Spleen (tissue), 11 donors: ENCODE data around the gene FSTL4. TPM values are rescaled to one million over a fixed set of nuclear protein-coding genes. Genes with fewer than 3 reads are reported as not detected.

ENCODE experiments used
- DNase-seq: peaks from one replicate; pipeline ENCODE4 v3.0.0-alpha.2; 2020
- H3K27ac ChIP-seq, 8 donors: fragments of 200-600 bp; sonication (generic) in 7 of 8; 1 replicate in 4 of 8; 2 replicates in 4 of 8; pipeline versions ENCODE4 v1.5.0 to v1.8.0; 2016 to 2021; ENCODE audit warnings: inconsistent platforms in 4 of 8, mild to moderate bottlenecking in 4 of 8, moderate library complexity in 1 of 8
- H3K27me3 ChIP-seq, 7 donors: fragments of 200-600 bp; sonication (generic) in 6 of 7; replicated peaks in 1 of 7; 1 replicate in 4 of 7; 2 replicates in 3 of 7; pipeline versions ENCODE4 v1.5.0 to v1.8.0; 2016 to 2021; ENCODE audit warnings: inconsistent platforms in 3 of 7, mild to moderate bottlenecking in 1 of 7
- H3K36me3 ChIP-seq, 6 donors: fragments of 200-600 bp; sonication (generic) in 5 of 6; 1 replicate in 4 of 6; 2 replicates in 2 of 6; pipeline versions ENCODE4 v1.5.0 to v1.8.0; 2016 to 2021; ENCODE audit warnings: inconsistent platforms in 2 of 6
- H3K4me1 ChIP-seq, 6 donors: fragments of 200-600 bp; sonication (generic) in 5 of 6; 1 replicate in 3 of 6; 2 replicates in 3 of 6; pipeline versions ENCODE4 v1.5.0 to v1.8.0; 2016 to 2021; ENCODE audit warnings: inconsistent platforms in 3 of 6
- H3K4me3 ChIP-seq, 8 donors: fragments of 200-600 bp; sonication (generic) in 7 of 8; 1 replicate in 4 of 8; 2 replicates in 4 of 8; pipeline versions ENCODE4 v1.5.0 to v1.8.0; 2016 to 2021; ENCODE audit warnings: inconsistent platforms in 4 of 8, mild to moderate bottlenecking in 4 of 8, moderate library complexity in 2 of 8
- H3K9me3 ChIP-seq, 8 donors: fragments of 200-600 bp; sonication (generic) in 7 of 8; 1 replicate in 4 of 8; 2 replicates in 4 of 8; pipeline versions ENCODE4 v1.5.0 to v1.8.0; 2016 to 2021; ENCODE audit warnings: inconsistent platforms in 4 of 8
- POLR2A ChIP-seq, 3 donors: fragments of 450-650 bp; IDR thresholded peaks; one replicate each; pipeline ENCODE4 v1.5.1; 2017; ENCODE audit warnings: antibody characterized with exemption in 3 of 3, mild to moderate bottlenecking in 1 of 3
- POLR2AphosphoS5 ChIP-seq, 3 donors: sonication (generic); formaldehyde crosslinking; IDR thresholded peaks; one replicate each; pipeline ENCODE4 v1.5.1; 2017; ENCODE audit warnings: antibody characterized with exemption in 3 of 3
- WGBS, 5 donors: extraction: QIAGEN DNeasy Blood & Tissue Kit in 3 of 5; methylation state at CpG; one replicate each; pipeline versions ENCODE4 v1.1.5 to v1.1.7; 2013 to 2018; 5-methylcytosine and 5-hydroxymethylcytosine counted together
- intact Hi-C: fragments of 100-400 bp; cut with DNase I; formaldehyde crosslinking; loops from one replicate; pipeline ENCODE4 v1.15.0; 2023; ENCODE audit warnings: low total_unique reads
- polyA plus RNA-seq, 3 donors: library from polyadenylated mRNA; stranded (reverse); fragments of 200-250 nt; gene quantifications; one replicate each; pipeline ENCODE4 v1.2.1, GENCODE V29; 2013
- total RNA-seq, 7 donors: library from RNA; depleted of rRNA in 3 of 7; stranded (reverse); fragments of >200 nt in 3 of 7; fragmentation: NEBNext Ultra II Directional in 4 of 7; extraction: Animal tissue kit (Norgen Biotek cat#: 25700) in 4 of 7; gene quantifications; one replicate each; pipeline versions ENCODE4 v1.1.0 to v1.2.1, GENCODE V29; 2016 to 2021
- TF ChIP-seq, protein P1 (sequence below), 11 experiments: fragments of 200-600 bp in 7 of 11; fragments of 450-650 bp in 4 of 11; sonication (generic) in 4 of 11; IDR thresholded peaks in 8 of 11; conservative IDR thresholded peaks in 3 of 11; 1 replicate in 7 of 11; 2 replicates in 4 of 11; pipeline versions ENCODE4 v1.4.0 to v1.8.0; 2016 to 2021; ENCODE audit warnings: antibody characterized with exemption in 11 of 11, inconsistent platforms in 4 of 11, mild to moderate bottlenecking in 1 of 11
- donor health status: healthy with polysubstance abuse.
- donor health status: DM: no; HTN: no; CAD: no; lungs with moderate emphysema.
- donor health status: DM: no; HTN: no; CAD: no.
- donor health status: Bipolar disorder and iron deficiency.
- donor health status: healthy.
- donor health status: DM: no; HTN: no; CAD: no.
- donor health status: DM: yes; HTN: yes; CAD: no.

Gene FSTL4
- total and polyA plus RNA-seq, 10 donors: under 0.01 to 1.0 (median 0.37) TPM; not detected in 4

DNA sequence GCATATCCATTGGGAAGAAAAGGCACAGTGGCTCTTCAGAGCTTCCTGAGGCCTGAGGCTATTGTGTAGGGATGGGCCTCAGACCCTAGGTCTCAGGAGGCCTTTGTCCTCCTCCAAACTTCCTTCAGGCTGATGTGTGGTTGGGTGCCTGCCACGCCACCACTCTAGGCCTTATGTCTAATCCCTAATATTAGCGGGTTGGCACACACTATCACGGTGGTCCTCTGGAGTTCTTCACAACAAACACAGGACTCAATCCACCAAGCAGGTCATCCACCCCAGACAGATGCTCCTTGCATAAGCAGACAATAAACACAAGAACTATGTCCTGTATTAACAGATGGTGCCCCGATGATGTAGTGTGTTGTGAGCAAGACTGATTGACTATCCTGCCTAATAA is 31.0 kb upstream of the FSTL4 start:
- no peak for DNase-seq
- WGBS, 5 donors: 79 to 91% (median 88%) methylated on average over 4 of the region's 4 CpGs
- Histone ChIP-seq H3K36me3 (no peaks in the 10 kb centered on the region), H3K9me3 (no peaks in the 10 kb centered on the region), H3K27me3 (peaks cover 0 to 31% (median 0%) of the 10 kb centered on the region in 7 donors), H3K4me3 (no peak overlapping the region), H3K4me1 (no peaks in the 10 kb centered on the region), H3K27ac (no peak overlapping the region)
- TF ChIP-seq POLR2AphosphoS5 (IDR thresholded peaks at IDR 0.05) (no peak), POLR2A (IDR thresholded peaks at IDR 0.05) (no peak)
- TF ChIP-seq, protein P1, sequence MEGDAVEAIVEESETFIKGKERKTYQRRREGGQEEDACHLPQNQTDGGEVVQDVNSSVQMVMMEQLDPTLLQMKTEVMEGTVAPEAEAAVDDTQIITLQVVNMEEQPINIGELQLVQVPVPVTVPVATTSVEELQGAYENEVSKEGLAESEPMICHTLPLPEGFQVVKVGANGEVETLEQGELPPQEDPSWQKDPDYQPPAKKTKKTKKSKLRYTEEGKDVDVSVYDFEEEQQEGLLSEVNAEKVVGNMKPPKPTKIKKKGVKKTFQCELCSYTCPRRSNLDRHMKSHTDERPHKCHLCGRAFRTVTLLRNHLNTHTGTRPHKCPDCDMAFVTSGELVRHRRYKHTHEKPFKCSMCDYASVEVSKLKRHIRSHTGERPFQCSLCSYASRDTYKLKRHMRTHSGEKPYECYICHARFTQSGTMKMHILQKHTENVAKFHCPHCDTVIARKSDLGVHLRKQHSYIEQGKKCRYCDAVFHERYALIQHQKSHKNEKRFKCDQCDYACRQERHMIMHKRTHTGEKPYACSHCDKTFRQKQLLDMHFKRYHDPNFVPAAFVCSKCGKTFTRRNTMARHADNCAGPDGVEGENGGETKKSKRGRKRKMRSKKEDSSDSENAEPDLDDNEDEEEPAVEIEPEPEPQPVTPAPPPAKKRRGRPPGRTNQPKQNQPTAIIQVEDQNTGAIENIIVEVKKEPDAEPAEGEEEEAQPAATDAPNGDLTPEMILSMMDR (IDR thresholded peaks at IDR 0.05 in 8 of 11, conservative IDR thresholded peaks at IDR 0.05 in 3 of 11): no peak
- intact Hi-C loops: no loop called here

DNA sequence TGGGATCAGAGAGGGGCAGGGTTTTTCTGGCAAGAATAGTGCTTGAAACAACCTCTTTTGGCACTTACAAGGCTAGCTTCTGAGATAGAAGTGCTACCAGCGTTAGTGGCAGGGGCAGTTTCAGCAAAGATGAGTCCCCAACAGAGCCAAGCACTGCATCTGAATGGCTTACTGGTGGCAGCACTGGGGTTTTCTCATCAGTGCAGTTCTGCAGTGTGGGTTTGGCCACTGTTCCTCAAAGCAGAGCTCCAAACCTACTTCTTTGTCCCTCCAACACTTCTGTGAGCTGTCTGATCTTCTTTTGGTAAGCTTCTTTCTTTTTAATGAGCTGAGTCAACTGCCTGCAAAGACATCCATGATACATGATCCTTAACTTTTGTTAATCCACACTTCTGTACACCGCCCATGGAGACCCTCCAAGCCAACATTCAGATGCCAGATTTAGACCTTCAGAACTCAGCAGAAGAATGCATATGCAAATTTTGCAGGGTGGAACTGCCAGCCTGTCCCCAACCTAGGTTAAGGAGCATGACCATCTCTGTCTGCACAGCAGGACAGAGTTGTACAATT is 29.9 kb upstream of the FSTL4 start:
- WGBS, 5 donors: 58 to 85% (median 75%) methylated on average over 2 of the region's 2 CpGs
- H3K27ac ChIP-seq: no peak overlapping the region
- no peak for DNase-seq
- TF ChIP-seq, protein P1 (IDR thresholded peaks at IDR 0.05 in 8 of 11, conservative IDR thresholded peaks at IDR 0.05 in 3 of 11): no peak
- H3K4me3 ChIP-seq: no peak overlapping the region
- no peaks in the 10 kb centered on the region for H3K9me3 ChIP-seq
- H3K36me3 ChIP-seq: no peaks in the 10 kb centered on the region
- intact Hi-C loops: no loop called here
- no peaks in the 10 kb centered on the region for H3K4me1 ChIP-seq
- H3K27me3 ChIP-seq: peaks cover 0 to 39% (median 0%) of the 10 kb centered on the region in 7 donors

DNA sequence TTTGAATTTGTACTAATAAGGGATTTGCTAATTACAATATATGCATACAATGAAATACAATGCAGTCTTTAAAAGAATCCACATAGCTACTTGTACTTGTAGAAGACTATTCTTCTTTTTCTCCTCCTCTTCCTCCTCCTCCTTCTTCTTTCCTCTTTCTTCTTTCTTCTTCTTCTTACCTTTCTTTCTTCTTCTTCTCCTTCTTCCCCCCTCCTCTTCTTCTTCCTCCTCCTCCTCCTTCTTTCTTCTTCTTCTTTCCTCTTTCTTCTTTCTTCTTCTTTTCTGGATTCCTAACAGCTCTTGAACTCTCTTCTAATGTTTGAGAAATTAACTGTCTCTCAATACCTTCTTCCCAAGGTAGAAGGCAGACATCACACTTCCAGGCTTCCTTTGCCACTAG is 29.3 kb upstream of the FSTL4 start:
- Histone ChIP-seq H3K4me1 (no peaks in the 10 kb centered on the region), H3K36me3 (no peaks in the 10 kb centered on the region), H3K4me3 (no peak overlapping the region), H3K27me3 (peaks cover 0 to 44% (median 0%) of the 10 kb centered on the region in 7 donors), H3K27ac (no peak overlapping the region), H3K9me3 (no peaks in the 10 kb centered on the region)
- DNase-seq: no peak
- intact Hi-C loops: no loop called here
- TF ChIP-seq, protein P1 (IDR thresholded peaks at IDR 0.05 in 8 of 11, conservative IDR thresholded peaks at IDR 0.05 in 3 of 11): no peak
- TF ChIP-seq POLR2AphosphoS5 (IDR thresholded peaks at IDR 0.05) (no peak), POLR2A (IDR thresholded peaks at IDR 0.05) (no peak)

DNA sequence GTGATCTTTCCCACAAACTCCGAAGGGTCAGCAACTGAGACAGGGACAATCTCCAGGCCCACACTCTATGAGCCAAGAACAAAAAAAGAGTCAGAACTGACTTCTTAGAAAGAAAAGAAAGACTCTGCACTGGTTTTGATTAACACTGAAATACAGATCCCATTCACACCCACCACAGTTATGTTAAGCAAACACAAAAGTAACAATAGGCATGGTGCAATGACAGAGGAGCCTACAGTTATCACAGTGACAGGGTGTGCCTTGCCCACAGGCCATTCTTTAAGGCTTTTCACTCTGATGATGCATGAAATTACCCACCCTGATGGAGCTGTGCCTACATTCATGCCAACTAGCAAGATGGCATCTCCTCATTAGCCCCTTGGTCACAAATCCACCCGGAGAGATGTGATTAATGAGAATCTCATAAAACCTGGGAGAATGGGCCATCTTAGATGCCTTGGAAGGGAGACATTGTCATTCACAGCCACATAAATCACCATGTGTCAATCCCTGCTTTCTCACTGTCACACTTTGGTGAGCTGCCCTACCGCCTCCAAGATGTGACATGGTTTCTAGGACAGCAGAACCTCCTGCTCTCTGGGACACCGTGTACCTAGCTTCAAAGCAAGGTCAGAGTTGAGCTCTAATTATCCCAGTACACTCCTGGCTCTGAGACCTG is 27.6 kb upstream of the FSTL4 start:
- WGBS, 5 donors: 71 to 74% (median 72%) methylated on average over 4 of the region's 4 CpGs
- intact Hi-C loops: no loop called here

More for the DNA sequence above, 27.6 kb upstream of the FSTL4 start:
- H3K4me3 ChIP-seq: no peak overlapping the region
- no peaks in the 10 kb centered on the region for H3K36me3 ChIP-seq
- H3K27ac ChIP-seq: no peak overlapping the region
- TF ChIP-seq POLR2AphosphoS5 (IDR thresholded peaks at IDR 0.05): no peak
- no peak for TF ChIP-seq POLR2A (IDR thresholded peaks at IDR 0.05)
- TF ChIP-seq, protein P1 (IDR thresholded peaks at IDR 0.05 in 8 of 11, conservative IDR thresholded peaks at IDR 0.05 in 3 of 11): no peak
- no peak for DNase-seq
- H3K4me1 ChIP-seq: no peaks in the 10 kb centered on the region
- no peaks in the 10 kb centered on the region for H3K9me3 ChIP-seq
- H3K27me3 ChIP-seq: peaks cover 0 to 52% (median 0%) of the 10 kb centered on the region in 7 donors
